ENCODE measurements around the gene PRKCD.

GRCh38 chr3:53159156-53160060, 1.6 kb upstream of the PRKCD start:
- TF ChIP-seq POLR2A (IDR thresholded peaks at IDR 0.05) (no peak), CTCF (IDR thresholded peaks at IDR 0.05) (peak in 2 of 12 donors; percentile 7 to 19)
